HG02938 (cell line): ENCODE measurements around the gene RPL3.
"Not testable (repeated sequence)": the region's sequence is repeated elsewhere in the genome, so short reads cannot be mapped to it uniquely, and the experiment has no call there.

Experiments used
- ATAC-seq: cut with Tn5 transposase; IDR thresholded peaks from one replicate; pipeline ENCODE4 v1.9.1; 2021; ENCODE audit warnings: mild to moderate bottlenecking, moderate library complexity; ENCODE audit not compliant: unreplicated experiment

Gene RPL3

DNA sequence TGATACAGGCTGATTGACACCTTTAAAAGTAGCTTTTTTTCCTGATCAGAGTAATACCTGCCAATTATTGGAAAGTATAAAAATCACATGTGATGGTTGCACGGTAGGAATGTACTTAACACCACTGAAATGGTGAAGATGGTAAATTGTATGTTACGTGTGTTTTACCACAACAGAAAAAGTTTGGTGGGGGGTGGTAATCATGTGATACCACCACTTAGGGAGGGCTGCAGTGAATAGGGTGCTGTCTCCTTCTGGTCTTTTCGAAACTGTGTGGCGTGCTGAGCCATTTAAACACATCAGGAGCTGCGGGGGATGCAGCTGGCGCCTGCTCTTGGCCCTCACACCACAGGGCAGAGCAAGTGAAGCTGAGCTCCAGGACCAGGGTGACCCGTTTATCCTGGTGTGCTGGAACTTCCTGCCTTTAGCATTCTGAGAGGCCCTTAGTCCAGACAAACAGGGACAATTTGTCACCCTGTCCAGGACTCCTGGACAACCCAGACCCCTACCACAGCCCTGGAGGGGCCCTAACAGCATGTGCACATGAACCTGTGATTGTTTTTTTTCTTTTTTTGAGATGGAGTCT, 33.0 kb upstream of the RPL3 start:
- ATAC-seq = no peak

- no peak for ATAC-seq
Measured at GRCh38 chr22:39351689-39352214, 32.3 kb upstream of the RPL3 start.

DNA sequence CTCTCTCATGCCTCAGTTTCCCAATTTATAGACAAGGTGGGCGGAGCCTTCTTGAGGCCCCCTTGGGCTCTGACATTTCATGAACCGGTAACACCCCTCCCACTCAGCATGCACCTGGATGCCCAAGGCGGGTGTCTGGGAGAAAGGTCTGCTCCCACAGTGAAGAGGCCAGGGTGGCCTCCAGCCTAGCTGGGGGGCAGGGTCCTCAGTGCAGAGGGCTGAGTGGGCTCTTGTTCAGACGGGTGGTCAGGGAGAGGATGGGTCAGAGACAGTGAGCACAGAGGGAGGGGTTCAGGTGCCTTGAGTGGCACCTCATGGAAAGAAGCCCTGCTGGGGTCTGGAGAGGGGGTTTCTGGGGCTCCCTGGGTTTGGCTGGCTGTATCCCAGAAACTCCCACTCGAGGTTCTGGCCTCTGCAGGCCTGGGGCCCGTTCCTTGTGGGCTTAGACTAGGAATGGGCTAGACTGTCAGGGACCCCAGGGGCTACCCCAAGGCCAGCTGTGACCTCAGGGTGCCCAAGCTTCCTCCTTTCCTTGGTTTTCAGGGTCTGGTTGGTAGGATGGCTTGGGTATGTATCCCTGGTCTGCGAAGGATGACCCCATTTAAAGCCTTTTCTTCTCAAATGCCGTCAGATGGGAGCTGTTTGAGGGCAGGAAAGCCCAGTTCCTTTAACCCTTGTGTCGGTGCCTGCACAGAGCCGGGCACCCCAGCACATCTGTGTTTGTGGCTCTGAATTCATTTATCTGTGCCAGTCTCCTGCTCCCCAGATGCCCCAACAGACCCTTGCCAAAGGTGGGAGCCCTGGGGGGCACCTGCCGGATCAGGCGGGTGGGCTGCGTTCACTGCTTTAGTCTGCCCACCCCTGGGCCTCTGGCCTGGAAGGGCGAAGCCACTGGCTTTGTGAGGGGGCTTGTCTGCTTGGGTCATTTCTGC, 31.6 kb upstream of the RPL3 start:
- ATAC-seq = no peak

DNA sequence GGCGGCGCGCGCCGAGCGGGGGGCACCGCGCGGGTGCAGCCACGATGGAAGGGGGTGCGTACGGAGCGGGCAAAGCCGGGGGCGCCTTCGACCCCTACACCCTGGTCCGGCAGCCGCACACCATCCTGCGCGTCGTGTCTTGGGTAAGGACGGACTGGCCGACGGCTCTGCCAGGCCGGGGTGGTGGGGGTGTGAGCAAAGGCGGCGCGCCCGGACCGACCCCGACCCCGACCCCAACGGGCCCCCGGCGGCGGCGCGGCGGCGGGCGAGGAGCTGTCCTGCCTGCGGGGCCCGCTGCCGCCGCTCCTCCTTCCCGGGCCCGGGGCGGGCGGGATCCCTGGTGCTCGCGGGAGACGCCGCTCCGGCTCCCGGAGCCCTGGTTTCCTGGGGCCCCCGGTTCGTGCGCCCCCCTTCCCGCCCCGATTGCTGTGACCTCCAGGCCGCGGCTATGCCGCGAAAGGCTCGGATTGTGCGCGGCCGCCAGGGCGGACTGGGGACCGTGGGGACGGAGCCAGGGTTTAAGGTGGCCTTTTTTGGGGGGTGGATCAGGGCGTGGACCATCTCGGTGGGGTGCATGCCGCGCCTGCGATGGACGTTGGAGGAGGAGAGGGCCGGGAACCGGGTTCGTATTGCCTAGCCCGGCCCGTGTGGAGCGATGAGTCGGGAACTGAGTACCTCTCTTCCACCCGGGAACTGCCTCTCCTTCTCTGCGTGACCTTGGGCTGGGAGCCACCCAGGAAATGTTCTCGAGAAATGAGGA, 30.7 kb upstream of the RPL3 start, which contains the start of gene SYNGR1:
SYNGR1 (plus strand) TSS at position 25 of the 760 bp plus-strand sequence; CDS start at position 45, 20 bp downstream.
- no peak for ATAC-seq

DNA sequence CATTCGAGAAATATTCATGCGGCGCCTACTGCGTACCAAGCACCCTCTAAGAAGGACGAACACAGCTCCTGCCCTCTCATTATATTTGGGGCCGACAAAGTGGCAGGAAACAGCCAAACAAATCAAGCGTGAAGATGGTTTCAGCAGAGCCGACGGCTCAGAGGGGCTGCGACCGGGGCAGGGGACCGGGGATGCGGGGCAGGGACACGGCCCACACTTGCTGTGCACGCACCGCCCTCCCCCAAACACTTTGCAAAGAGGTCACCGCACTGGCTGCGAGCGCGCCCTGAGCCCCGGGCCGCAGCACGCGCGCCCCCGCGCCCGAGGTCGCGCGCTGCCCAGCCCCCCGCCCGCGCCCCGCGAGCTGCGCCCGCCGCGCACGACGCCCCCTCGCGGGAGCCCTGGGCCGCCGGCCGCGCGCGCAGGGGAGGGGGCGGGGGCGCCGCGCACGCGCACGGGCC, 30.1 kb upstream of the RPL3 start:
- no peak for ATAC-seq

GRCh38 chr22:39348909-39349505, 29.6 kb upstream of the RPL3 start:
- ATAC-seq = no peak

GRCh38 chr22:39345231-39345630, 25.8 kb upstream of the RPL3 start:
- ATAC-seq = no peak

DNA sequence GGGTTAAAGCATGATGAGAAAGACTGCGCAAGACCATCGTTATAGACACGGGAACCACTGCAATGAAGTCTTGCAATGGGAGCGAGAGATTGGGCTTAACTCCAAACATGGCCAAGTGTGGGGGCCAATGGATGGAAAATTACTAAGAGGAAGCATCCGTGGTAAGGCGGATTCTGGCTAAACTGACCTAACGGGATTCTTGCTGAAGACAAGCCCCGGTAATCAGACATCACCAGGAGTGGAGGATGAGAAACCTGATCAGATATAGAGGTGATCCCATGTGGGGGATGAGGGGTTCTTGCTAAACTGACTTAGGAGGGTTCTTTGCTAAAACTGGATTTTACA, 24.6 kb upstream of the RPL3 start:
- no peak for ATAC-seq

GRCh38 chr22:39343259-39344045, 24.0 kb upstream of the RPL3 start:
- ATAC-seq = no peak

- no peak for ATAC-seq
Measured at GRCh38 chr22:39341179-39341578, 21.8 kb upstream of the RPL3 start.

DNA sequence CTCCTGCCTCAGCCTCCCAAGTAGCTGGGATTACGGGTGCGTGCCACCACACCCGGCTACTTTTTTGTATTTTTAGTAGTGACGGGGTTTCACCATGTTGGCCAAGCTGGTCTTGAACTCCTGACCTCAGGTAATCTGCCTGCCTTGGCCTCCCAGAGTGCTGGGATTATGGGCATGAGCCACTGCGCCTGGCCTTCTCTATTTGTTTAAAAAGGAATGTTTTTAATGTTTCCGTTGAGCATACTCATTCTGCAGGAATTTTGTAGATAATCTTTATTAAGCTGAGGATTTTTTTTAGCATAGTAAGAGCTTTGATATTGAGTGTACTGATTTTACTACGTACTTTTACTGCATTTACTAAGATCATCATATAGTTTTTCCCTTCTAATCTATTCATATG, 20.4 kb upstream of the RPL3 start:
- ATAC-seq = not testable (repeated sequence)

DNA sequence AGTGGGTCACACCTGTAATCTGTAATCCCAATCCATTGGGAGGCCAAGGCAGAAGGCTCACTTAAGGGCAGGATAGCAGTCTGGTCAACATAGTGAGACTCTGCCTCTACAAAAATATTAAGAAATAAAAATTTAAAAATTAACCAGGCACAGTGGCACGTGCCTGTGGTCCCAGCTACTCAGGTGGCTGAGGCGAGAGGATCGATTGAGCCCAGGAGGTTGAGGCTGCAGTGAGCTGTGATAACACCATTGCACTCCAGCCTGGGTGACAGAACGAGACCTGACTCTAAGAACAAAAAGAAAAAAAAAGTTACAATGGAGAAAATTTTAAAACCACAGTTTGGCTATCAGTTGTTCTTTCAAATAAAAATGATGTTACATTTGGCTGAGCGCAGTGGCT, 17.0 kb upstream of the RPL3 start:
- no peak for ATAC-seq

DNA sequence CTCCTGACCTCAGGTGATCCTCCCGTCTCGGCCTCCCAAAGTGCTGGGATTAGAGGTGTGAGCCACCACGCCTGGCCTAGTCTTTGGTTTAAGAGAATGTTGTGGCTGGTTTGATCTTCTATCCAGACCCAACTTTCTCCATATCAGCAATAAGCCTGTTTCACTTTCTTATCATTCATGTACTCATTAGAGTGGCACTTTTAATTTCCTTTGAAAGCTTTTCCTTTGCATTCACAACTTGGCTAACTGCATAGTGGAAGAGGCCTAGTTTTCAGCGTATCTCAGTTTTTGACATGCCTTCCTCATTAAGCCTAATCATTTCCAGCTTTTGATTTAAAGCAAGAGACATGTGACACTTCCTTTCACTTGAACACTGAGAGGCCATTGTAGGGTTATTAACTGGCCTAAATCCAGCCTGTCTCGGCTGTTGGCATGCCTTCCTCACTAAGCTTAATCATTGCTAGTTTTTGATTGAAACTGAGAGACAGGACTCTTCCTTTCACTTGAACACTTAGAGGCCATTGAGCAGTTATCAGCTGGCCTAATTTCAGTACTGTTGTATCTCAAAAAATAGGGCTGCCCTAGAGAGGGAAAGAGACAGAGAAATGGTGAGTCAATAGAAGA, 13.1 kb upstream of the RPL3 start:
- ATAC-seq = no peak

DNA sequence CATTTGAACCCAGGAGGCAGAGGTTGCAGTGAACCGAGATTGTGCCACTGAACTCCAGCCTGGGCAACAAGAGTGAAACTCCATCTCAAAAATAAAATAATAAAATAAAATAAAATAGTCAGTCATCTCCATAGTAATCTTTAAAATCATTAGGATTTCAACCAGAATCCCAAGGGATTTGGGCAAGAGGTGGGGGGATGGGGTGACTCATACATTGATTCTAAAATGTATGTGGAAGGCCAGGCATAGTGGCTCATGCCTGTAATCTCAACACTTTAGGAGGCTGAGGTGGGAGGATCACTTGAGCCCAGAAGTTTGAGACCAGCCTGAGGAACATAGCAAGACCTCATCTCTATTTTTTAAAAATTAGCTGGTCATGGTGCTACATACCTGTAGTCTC, 11.1 kb upstream of the RPL3 start:
- not testable (repeated sequence) for ATAC-seq

DNA sequence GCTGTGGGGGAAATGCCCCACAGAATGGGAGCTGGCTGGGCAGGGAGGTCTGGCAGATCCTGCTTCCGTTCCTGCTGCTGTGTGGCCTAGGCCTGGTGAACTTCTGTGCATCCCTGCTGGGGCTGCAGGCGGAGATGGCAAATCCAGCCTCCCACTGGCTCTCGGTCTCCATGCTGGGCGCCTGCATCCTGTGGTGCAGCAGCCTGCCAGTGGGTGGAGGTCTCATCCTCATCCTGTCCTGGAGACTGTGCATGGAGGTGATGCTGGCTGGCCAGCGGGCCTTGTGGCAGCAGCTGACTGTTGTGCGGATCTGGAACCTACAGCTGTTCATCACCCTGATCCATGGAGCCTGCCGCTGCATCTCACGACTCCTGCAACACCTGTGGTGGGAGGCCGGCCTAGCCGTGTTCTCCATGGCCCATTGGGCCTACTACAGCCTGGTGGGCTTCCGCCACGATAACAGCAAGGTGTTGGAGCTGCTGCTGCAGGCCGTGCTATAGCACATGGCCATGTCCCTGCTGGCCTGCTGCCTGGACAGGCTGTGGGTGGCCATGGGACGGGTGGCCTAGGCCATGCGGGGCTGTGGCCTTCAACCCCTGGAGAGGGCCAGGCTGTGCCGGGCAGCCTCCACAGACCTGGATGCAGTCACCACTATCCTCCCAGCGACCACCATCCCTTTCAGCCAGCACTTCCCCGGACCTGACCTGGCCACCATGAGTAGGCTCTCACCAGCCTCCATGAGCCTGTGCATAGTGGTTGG, 8.8 kb upstream of the RPL3 start:
- ATAC-seq = no peak

DNA sequence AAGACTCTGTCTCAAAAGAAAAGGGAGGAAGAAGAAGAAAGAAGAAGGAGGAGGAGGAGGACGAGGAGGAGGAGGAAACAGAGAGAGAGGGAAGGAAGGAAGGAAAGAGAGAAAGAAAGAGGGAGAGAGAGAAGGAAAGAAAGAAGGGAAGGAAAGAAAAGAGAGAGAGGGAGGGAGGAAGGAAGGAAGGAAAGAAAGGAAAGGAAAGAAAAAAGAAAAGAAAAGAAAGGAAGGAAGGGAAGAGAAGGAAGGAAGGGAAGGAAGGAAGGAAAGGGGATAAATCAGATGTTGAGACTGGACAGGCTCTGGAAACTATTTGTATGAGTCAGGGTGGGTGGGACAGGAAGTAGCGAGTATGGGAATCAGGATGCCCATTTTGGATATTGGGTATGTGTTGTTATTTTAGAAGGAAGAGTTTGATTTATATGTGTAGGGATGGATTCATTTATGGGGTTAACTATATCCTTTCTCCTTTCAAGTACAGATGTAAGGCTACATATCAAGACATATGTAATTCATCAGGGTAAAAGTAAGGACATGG, 6.0 kb upstream of the RPL3 start:
- ATAC-seq = no peak

DNA sequence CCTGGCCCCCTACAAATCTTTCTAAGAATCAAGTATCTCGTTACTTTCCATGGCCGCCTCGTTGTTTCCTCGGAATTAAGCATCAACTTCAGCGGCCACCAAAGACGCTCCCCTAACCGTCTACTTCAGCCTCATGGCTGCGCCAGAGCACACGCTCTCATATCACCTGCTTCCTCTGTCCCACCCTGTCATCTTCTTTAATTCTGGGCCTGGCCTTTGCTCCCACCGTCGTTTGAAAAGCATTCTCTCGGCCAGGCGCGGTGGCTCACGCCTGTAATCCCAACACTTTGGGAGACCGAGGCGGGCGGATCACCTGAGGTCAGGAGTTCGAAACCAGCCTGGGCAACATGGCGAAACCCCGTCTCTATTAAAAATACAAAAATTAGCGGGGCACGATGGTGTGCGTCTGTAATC, 1.2 kb upstream of the RPL3 start:
- not testable (repeated sequence) for ATAC-seq

DNA sequence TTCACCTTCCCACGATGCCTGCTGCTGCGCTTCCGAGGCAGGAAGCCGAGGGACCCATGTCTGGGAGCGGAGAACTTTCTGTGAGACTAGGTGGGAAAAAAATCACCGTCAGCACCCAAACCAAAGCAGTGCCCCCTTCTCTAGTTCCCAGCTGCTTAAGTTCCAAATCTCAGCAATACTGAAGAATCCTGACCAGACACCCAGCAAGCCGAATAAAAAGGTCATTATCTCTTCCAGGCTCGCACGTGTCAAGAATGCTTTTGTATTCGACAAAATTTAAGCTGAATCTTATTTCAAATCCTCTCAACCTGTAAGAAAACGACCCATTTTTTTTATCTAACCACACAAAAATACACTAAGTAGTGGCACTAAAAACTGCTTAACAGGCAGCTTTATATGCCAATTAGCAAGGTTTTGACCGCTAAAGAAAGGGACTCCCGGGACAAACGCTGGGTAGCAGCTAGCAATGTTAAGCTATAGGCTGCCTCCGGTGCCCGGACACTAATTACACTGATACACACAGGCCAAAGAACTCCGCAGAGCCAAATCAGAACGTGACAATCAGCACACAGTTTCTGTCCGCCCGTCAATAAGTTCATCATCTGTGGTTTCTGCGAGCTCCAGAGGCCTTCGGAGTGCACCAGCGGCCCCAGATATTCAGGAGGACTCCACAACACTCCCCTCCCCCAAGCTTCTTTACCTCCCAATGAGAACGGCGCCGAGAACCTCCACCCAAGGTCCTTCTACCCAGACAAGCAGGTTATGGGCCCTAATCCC, 728 bp downstream of the RPL3 start:
- ATAC-seq = peak; percentile 7
